Measurements from ENCODE around the gene UNC5A.

Gene UNC5A

GRCh38 chr5:176837707-176838115 lies 27.4 kb downstream of the UNC5A start:
- Histone ChIP-seq H3K4me3 (ENCODE audit: low read length) (no peak overlapping the region), H3K36me3 (ENCODE audit: insufficient read depth, low read length) (no peaks in the 10 kb centered on the region), H3K9me3 (ENCODE audit: low read length) (no peaks in the 10 kb centered on the region), H3K4me1 (ENCODE audit: insufficient read depth, low read length) (no peaks in the 10 kb centered on the region), H3K27me3 (ENCODE audit: insufficient read depth, low read length) (peaks cover 22% of the 10 kb centered on the region), H2AFZ (ENCODE audit: low read depth, low read length) (no peak overlapping the region)

DNA sequence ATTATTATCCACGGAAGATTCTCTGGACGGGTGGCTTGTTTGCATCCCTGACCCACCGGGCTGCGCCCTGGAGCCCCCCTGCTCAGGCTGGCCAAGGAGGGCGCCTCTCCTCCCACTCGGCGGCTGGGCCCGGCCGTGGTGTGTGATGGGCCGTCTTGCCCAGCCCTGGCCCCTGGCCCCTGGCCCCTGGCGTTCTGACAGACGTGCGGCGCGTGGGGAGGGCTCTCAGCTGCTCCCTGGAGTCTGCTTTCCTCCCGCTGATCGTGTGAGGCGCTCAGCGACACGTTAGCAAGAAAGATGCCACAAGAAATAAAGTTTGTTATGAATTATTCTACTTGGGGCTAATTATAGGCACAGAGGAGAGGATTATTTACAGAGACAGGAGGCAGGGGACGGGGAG lies 33.3 kb downstream of the UNC5A start:
- Histone ChIP-seq H3K9me3 (ENCODE audit: low read length) (no peaks in the 10 kb centered on the region), H3K27me3 (ENCODE audit: insufficient read depth, low read length) (peaks cover 38% of the 10 kb centered on the region), H3K4me3 (ENCODE audit: low read length) (no peak overlapping the region), H2AFZ (ENCODE audit: low read depth, low read length) (no peak overlapping the region), H3K36me3 (ENCODE audit: insufficient read depth, low read length) (no peaks in the 10 kb centered on the region), H3K4me1 (ENCODE audit: insufficient read depth, low read length) (peaks cover 14% of the 10 kb centered on the region)

GRCh38 chr5:176844281-176844680 lies 33.9 kb downstream of the UNC5A start:
- H2AFZ ChIP-seq (ENCODE audit: low read depth, low read length) = no peak overlapping the region
- H3K4me3 ChIP-seq (ENCODE audit: low read length) = no peak overlapping the region
- no peaks in the 10 kb centered on the region for H3K36me3 ChIP-seq (ENCODE audit: insufficient read depth, low read length)
- peaks cover 14% of the 10 kb centered on the region for H3K4me1 ChIP-seq (ENCODE audit: insufficient read depth, low read length)
- no peaks in the 10 kb centered on the region for H3K9me3 ChIP-seq (ENCODE audit: low read length)
- peaks cover 35% of the 10 kb centered on the region for H3K27me3 ChIP-seq (ENCODE audit: insufficient read depth, low read length)

DNA sequence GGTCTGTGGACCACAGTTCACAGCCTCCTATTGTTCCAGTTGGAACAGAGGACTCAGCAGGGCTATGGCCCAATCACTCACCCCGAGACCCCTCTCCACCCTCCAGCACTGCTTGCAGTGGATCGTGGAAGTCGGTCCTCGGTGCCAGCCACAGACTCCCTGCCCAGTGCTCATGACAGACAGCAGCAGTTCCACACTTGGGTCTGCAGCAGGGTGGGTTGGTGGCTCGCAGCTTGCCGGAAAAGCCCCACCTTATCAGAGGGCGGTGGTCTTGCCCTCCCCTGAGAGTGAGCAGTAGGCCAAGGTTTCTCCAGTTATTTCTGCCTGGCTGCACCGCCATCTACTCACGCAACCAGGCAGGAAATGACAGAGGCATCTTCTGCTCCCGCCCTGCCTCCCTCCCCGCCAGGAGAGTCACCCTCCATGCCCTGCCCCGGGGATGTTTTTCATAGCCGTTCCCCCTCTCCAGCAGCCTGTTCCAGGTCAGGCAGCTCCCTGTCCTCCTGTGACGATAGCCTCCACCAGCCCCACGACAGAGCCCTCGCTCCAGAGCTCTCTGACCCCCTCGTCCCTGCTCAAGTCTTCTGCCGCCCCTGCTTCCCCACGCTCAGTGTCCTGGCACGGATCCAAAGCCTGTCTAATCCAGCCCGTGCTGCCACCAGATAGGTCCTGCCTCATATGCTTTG lies 34.5 kb downstream of the UNC5A start:
- Histone ChIP-seq H2AFZ (ENCODE audit: low read depth, low read length) (no peak overlapping the region), H3K36me3 (ENCODE audit: insufficient read depth, low read length) (no peaks in the 10 kb centered on the region), H3K9me3 (ENCODE audit: low read length) (no peaks in the 10 kb centered on the region), H3K27me3 (ENCODE audit: insufficient read depth, low read length) (peaks cover 41% of the 10 kb centered on the region), H3K4me3 (ENCODE audit: low read length) (no peak overlapping the region), H3K4me1 (ENCODE audit: insufficient read depth, low read length) (peaks cover 14% of the 10 kb centered on the region)

DNA sequence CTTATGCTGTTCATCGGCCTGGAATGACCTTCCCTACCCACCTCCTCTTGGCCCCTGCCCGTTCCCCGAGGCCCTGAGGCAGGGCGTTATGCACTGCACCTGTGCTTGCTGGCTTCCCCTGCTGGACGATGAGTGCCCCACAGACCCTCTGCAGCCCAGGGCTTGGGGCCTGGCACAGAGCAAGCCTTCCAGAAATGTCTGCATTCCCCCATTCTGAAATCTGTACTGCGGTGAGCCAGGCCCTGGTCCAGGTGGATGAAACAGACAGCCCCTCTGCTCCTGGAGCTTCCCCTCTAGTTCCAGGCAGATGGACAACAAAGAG lies 35.0 kb downstream of the UNC5A start:
- Histone ChIP-seq H3K36me3 (ENCODE audit: insufficient read depth, low read length) (no peaks in the 10 kb centered on the region), H2AFZ (ENCODE audit: low read depth, low read length) (no peak overlapping the region), H3K27me3 (ENCODE audit: insufficient read depth, low read length) (peaks cover 45% of the 10 kb centered on the region), H3K4me1 (ENCODE audit: insufficient read depth, low read length) (peaks cover 14% of the 10 kb centered on the region), H3K9me3 (ENCODE audit: low read length) (no peaks in the 10 kb centered on the region), H3K4me3 (ENCODE audit: low read length) (no peak overlapping the region)

DNA sequence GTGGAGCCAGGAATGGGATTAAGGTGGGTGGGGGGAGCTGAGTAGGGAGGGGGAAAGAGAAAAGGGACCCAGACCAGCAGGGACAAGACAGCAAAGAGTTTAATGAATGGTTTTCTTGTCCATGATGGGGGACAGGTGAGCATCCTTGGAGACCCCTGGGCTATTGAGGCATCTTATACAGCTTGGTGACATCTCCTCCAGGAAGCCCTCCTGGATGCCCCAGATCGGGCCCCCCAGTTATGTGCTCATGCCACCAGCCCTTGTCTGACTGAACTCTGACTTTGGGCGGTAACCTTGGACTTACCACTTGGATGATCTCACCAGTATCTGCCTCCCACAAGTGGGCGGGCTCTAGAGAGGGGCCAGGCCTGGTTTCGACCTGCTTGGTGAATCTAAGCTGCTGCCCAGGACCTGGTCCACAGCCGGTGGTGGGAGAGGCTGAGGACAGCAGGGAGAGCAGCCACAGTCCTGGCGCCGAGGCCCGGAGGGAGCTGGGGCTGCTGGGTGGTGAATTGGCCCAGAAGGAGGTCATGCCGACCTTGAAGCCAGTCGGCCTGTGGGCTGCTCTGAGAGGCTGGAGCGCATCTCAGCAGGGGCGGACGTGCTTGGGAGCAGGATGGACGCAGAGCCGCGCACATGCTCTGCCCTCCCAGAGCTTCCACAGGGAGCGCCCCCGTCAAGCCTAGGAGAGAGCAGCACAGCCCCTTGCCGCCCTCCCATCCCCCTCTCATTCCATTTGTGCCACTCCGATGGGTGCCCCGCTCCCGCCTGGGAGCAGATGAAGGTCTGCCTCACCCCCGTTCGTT lies 36.2 kb downstream of the UNC5A start:
- H3K9me3 ChIP-seq (ENCODE audit: low read length) = no peaks in the 10 kb centered on the region
- no peak overlapping the region for H3K4me3 ChIP-seq (ENCODE audit: low read length)
- peaks cover 14% of the 10 kb centered on the region for H3K4me1 ChIP-seq (ENCODE audit: insufficient read depth, low read length)
- no peaks in the 10 kb centered on the region for H3K36me3 ChIP-seq (ENCODE audit: insufficient read depth, low read length)
- peaks cover 45% of the 10 kb centered on the region for H3K27me3 ChIP-seq (ENCODE audit: insufficient read depth, low read length)
- no peak overlapping the region for H2AFZ ChIP-seq (ENCODE audit: low read depth, low read length)

DNA sequence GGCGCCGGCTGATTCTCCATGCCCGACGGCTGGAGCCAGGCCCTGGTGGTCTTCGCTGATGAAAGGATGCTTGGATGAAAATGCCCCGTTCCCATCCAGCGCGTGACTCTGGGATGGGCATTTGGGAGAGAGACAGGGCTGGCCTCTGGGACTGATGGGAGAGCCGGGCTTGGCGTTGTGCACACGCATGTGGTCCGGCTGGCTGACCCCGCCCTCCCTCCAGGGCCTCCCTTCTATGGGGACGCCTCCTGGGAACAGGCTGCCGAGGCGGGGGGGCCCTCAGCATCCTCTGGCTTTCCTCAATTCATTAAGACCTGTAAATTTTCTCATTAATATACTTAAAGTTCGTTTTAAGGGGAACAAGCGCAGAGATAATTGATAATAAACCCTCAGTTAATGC lies 36.8 kb downstream of the UNC5A start:
- Histone ChIP-seq H3K4me3 (ENCODE audit: low read length) (no peak overlapping the region), H2AFZ (ENCODE audit: low read depth, low read length) (no peak overlapping the region), H3K9me3 (ENCODE audit: low read length) (no peaks in the 10 kb centered on the region), H3K36me3 (ENCODE audit: insufficient read depth, low read length) (no peaks in the 10 kb centered on the region), H3K4me1 (ENCODE audit: insufficient read depth, low read length) (peaks cover 14% of the 10 kb centered on the region), H3K27me3 (ENCODE audit: insufficient read depth, low read length) (peaks cover 45% of the 10 kb centered on the region)

DNA sequence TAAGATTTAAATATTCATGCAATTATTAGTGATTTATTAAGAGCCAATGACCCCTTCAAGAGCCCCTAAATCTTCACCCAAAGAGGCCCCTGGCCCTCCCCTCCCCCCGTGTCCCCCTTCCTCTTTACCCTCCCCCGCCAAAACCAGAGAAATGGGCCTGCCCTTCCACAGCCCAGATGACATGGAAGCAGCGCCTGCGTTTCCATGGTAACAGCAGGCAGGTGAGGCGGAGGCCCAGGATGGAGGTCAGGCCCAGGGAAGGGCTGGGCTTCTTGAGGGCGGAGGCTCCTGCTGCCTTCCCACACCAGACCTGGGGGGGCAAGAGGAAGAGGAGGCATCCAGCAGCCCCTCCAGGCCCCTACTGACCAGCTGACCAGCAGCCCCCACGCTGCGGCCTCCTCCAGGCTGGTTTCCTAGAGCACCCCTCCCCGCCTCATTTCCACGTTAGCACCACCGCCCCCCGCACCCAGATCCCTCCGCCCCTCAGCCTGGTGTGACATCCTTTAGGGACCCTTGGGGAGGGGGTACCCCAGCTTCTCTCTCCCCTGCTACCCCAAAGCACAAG lies 37.4 kb downstream of the UNC5A start:
- Histone ChIP-seq H3K36me3 (ENCODE audit: insufficient read depth, low read length) (no peaks in the 10 kb centered on the region), H3K4me1 (ENCODE audit: insufficient read depth, low read length) (peaks cover 14% of the 10 kb centered on the region), H3K27me3 (ENCODE audit: insufficient read depth, low read length) (peaks cover 47% of the 10 kb centered on the region), H3K4me3 (ENCODE audit: low read length) (no peak overlapping the region), H3K9me3 (ENCODE audit: low read length) (no peaks in the 10 kb centered on the region), H2AFZ (ENCODE audit: low read depth, low read length) (no peak overlapping the region)

DNA sequence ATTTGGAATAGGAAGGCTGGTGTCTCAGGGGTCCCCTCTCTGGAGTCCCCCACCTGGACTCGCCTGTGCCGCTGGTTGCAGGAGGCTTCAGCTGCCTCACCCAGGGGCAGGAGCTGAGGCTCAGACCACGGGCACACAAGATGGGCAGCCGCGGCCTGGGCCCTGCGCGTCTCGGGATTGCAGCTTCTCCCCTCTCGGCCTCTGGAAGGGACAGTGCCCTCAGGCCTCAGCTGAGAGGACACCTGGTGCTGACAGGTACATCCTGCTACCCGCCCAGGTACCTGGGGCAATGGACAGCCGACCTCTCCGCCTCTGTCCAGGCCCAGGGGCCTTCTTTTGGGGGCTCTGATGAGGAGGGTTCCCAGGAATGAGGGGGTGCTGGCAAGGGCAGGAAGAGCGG lies 38.3 kb downstream of the UNC5A start:
- Histone ChIP-seq H3K4me3 (ENCODE audit: low read length) (no peak overlapping the region), H3K4me1 (ENCODE audit: insufficient read depth, low read length) (peaks cover 18% of the 10 kb centered on the region), H3K36me3 (ENCODE audit: insufficient read depth, low read length) (no peaks in the 10 kb centered on the region), H2AFZ (ENCODE audit: low read depth, low read length) (no peak overlapping the region), H3K9me3 (ENCODE audit: low read length) (no peaks in the 10 kb centered on the region), H3K27me3 (ENCODE audit: insufficient read depth, low read length) (peaks cover 48% of the 10 kb centered on the region)

DNA sequence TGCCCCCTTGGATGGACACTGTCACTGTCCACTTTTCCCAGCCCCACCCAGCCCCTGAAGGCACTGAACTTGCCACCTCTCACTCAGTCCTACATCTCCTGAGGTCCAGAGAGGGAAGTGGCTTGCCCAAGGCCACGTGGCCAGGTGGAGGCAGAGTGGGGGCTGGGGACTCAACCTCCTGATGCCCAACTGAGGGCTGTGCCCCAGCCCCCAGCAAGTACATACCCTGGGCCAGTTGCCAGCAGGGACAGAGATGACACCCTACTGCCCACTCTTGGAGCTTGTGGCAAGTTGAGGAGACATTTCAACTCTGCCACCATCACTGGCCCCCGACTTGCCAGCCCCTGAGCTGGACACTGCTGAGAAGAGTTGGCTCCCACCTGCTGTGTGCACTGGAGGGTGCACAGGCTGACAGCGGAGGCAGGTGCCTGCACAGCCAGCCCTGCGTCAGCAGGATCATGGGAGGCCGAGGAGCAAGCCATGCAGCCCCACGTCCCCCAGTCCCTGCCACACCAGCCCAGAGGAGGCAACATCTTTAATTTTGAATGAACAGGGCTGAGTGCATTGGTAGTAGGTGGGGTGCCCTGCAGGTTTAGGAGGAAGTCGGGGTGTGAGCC lies 39.4 kb downstream of the UNC5A start:
- Histone ChIP-seq H3K9me3 (ENCODE audit: low read length) (no peaks in the 10 kb centered on the region), H3K27me3 (ENCODE audit: insufficient read depth, low read length) (peaks cover 49% of the 10 kb centered on the region), H3K4me3 (ENCODE audit: low read length) (no peak overlapping the region), H3K36me3 (ENCODE audit: insufficient read depth, low read length) (no peaks in the 10 kb centered on the region), H3K4me1 (ENCODE audit: insufficient read depth, low read length) (peaks cover 17% of the 10 kb centered on the region), H2AFZ (ENCODE audit: low read depth, low read length) (no peak overlapping the region)

DNA sequence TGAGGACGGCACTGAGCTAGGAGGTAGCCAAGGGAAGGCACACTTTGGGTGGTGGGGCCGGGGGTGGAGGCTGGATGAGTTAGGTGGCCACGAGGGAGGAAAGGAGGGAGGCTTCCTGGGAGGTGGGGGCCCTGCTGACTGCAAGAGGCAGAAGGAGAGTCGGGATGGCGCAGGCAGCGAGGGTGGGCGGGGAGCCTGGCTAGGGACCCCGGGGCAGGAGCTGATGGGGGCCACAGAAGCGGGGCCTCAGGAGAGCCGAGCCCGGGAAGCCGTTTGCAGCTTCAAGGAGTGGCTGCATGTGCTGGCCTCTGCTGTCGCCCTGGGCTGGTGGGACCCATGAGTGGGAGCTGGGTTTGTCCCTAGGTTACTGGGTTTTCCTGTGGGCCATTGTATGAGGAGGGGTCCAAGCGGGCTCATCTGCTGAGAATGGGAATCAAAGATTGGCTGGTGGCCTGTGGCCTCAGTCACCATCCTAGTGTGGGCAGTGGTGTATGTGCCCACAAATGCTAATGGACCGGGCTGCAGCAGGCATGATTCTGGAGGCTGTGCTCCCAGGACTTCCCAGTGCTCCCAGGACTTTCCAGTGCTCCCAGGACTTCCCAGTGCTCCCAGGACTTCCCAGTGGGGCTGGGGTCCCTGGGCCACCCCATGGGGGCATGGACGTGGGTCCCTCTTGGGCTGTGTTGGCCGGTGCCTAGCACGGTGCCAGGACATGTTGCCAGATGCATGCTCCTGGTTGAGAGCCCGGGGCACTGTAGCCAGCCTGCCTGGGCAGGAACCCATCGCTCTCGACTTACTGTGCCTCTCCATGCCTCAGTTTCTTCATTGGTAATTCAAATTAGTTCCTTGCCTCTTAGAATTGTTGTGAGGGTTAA lies 40.2 kb downstream of the UNC5A start:
- Histone ChIP-seq H2AFZ (ENCODE audit: low read depth, low read length) (no peak overlapping the region), H3K27me3 (ENCODE audit: insufficient read depth, low read length) (peaks cover 48% of the 10 kb centered on the region), H3K4me1 (ENCODE audit: insufficient read depth, low read length) (peaks cover 10% of the 10 kb centered on the region), H3K36me3 (ENCODE audit: insufficient read depth, low read length) (no peaks in the 10 kb centered on the region), H3K4me3 (ENCODE audit: low read length) (no peak overlapping the region), H3K9me3 (ENCODE audit: low read length) (no peaks in the 10 kb centered on the region)

DNA sequence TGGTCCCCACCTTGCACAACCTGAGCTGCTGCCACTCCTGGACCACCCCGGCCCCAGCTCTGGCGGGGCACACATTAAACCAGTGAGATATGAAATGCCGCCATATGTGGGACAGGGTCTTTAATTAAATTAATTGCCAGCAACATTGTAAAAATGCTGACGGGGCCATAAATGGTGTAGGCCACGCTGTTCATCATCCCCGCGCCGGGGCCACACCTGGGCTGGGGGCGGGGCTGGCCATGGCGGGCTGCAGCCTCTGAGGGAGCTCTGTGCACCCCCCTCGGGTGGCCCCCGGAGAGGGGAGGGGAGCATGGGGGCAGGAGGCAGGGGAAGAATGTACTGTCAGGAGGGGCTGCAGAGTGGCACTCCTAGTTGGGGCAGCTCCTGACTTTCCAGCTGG lies 41.0 kb downstream of the UNC5A start:
- H3K9me3 ChIP-seq (ENCODE audit: low read length) = no peaks in the 10 kb centered on the region
- H2AFZ ChIP-seq (ENCODE audit: low read depth, low read length) = no peak overlapping the region
- H3K36me3 ChIP-seq (ENCODE audit: insufficient read depth, low read length) = no peaks in the 10 kb centered on the region
- peaks cover 45% of the 10 kb centered on the region for H3K27me3 ChIP-seq (ENCODE audit: insufficient read depth, low read length)
- peaks cover 10% of the 10 kb centered on the region for H3K4me1 ChIP-seq (ENCODE audit: insufficient read depth, low read length)
- no peak overlapping the region for H3K4me3 ChIP-seq (ENCODE audit: low read length)

Data from neuron (in vitro differentiated cells).